K562 (cell line): ENCODE data around the gene TEX13C.

Experiments
- CTCF ChIP-seq, 3 experiments: IDR thresholded peaks in 2 of 3; conservative IDR thresholded peaks in 1 of 3; 2 replicates each; pipeline ENCODE4 v1.5.1; 2011 to 2012; ENCODE audit warnings: low read length in 3 of 3, mild to moderate bottlenecking in 3 of 3, control low read depth in 2 of 3, improper control_type of control experiment in 1 of 3, inconsistent platforms in 1 of 3, low read depth in 1 of 3, mixed read lengths in 1 of 3, moderate library complexity in 1 of 3; ENCODE audit not compliant: insufficient read depth in 2 of 3
- FIP1L1 ChIP-seq: fragments of 200-400 bp; formaldehyde crosslinking; IDR thresholded peaks from 2 replicates; pipeline ENCODE4 v1.6.1; 2018; ENCODE audit warnings: mild to moderate bottlenecking, low read depth, low read length; ENCODE audit not compliant: poor library complexity, severe bottlenecking
- ID3 ChIP-seq, 2 experiments: fragments of 250-450 bp in 1 of 2; fragments of 450-650 bp in 1 of 2; sonication (Bioruptor Pico) in 1 of 2; IDR thresholded peaks; 2 replicates each; pipeline versions ENCODE4 v1.6.1 to v1.8.0; 2016 to 2021; ENCODE audit warnings: mild to moderate bottlenecking in 2 of 2, moderate library complexity in 2 of 2, missing compliant biosample characterization in 1 of 2, missing genetic modification characterization in 1 of 2
- PHF8 ChIP-seq: fragments of 200-600 bp; sonication (generic); IDR thresholded peaks from 2 replicates; pipeline ENCODE4 v1.6.1; 2012; ENCODE audit warnings: mixed run types, mild to moderate bottlenecking, inconsistent platforms, low read length, moderate library complexity, borderline replicate concordance
- POLR2AphosphoS5 ChIP-seq: IDR thresholded peaks from 2 replicates; pipeline ENCODE4 v1.6.1; 2011; ENCODE audit warnings: mild to moderate bottlenecking, low read depth, low read length, moderate library complexity; ENCODE audit not compliant: control insufficient read depth, insufficient read depth
- TAF1 ChIP-seq: IDR thresholded peaks from 2 replicates; pipeline ENCODE4 v1.6.1; 2011; ENCODE audit warnings: mild to moderate bottlenecking, low read length, moderate library complexity; ENCODE audit not compliant: insufficient read depth, control insufficient read depth, severe bottlenecking; ENCODE audit errors: extremely low read depth
- YY1 ChIP-seq, 3 experiments: IDR thresholded peaks; 2 replicates each; pipeline ENCODE4 v1.6.1; 2011; ENCODE audit warnings: low read length in 2 of 3, mild to moderate bottlenecking in 2 of 3, moderate library complexity in 2 of 3, borderline replicate concordance in 1 of 3, control low read depth in 1 of 3, low read depth in 1 of 3; ENCODE audit not compliant: insufficient read depth in 3 of 3, insufficient replicate concordance in 2 of 3, control insufficient read depth in 1 of 3, insufficient read length in 1 of 3; ENCODE audit errors: extremely low read depth in 1 of 3
- ZNF76 ChIP-seq: fragments of 250-450 bp; sonication (Bioruptor Pico); IDR thresholded peaks from 2 replicates; pipeline ENCODE4 v1.4.0; 2020; ENCODE audit warnings: mild to moderate bottlenecking, moderate library complexity, borderline replicate concordance
- ZNF766 ChIP-seq: fragments of 200-800 bp; sonication (Bioruptor generic); conservative IDR thresholded peaks from 2 replicates; pipeline ENCODE4 v1.6.1; 2016; ENCODE audit warnings: missing genetic modification characterization, missing compliant biosample characterization
- ZNF785 ChIP-seq: fragments of 250-450 bp; sonication (Bioruptor Pico); IDR thresholded peaks from 2 replicates; pipeline ENCODE4 v1.4.0; 2020; ENCODE audit warnings: mild to moderate bottlenecking

GRCh38 chrX:125327891-125328290 lies 8.2 kb downstream of the TEX13C start:
- TF ChIP-seq ID3 (CRISPR knock-in tag; IDR thresholded peaks at IDR 0.05): no peak
- no peak for TF ChIP-seq ID3 (tag; IDR thresholded peaks at IDR 0.05)
- no peak for TF ChIP-seq YY1 (IDR thresholded peaks at IDR 0.05; ENCODE audit: borderline replicate concordance in 1 of 3, control insufficient read depth in 1 of 3, extremely low read depth in 1 of 3, insufficient read depth in 3 of 3, insufficient read length in 1 of 3, insufficient replicate concordance in 2 of 3, low read depth in 1 of 3, low read length in 2 of 3)
- no peak for TF ChIP-seq PHF8
- no peak for TF ChIP-seq POLR2AphosphoS5
- no peak for TF ChIP-seq FIP1L1
- no peak for TF ChIP-seq ZNF766 (CRISPR knock-in tag)
- no peak for TF ChIP-seq ZNF76 (CRISPR knock-in tag)
- no peak for TF ChIP-seq CTCF (IDR thresholded peaks at IDR 0.05 in 2 of 3, conservative IDR thresholded peaks at IDR 0.05 in 1 of 3; ENCODE audit: insufficient read depth in 2 of 3, low read depth in 1 of 3, low read length in 3 of 3)
- no peak for TF ChIP-seq TAF1
- TF ChIP-seq ZNF785: no peak
